SK-N-SH treated with all-trans-retinoic acid at 6 μM for 48 hours (cell line): Measurements from ENCODE around the gene HSD17B8.

ENCODE experiments used
- ATAC-seq: fragments of 200-7000 bp; cut with Tn5 transposase; 3 replicates; pipeline ENCODE4 v1.9.1; 2020; ENCODE audit warnings: mild to moderate bottlenecking, moderate library complexity
- ARNTL ChIP-seq: fragments of 450-650 bp; formaldehyde crosslinking; IDR thresholded peaks from 2 replicates; pipeline ENCODE4 v1.5.0; 2020; ENCODE audit warnings: low read depth, mild to moderate bottlenecking, moderate library complexity, borderline replicate concordance
- BACH2 ChIP-seq: fragments of 250-450 bp; sonication (Bioruptor Pico); IDR thresholded peaks from 2 replicates; pipeline ENCODE4 v1.9.0; 2021; ENCODE audit warnings: mild to moderate bottlenecking, borderline replicate concordance
- CREB5 ChIP-seq: fragments of 250-450 bp; sonication (Bioruptor Pico); IDR thresholded peaks from 2 replicates; pipeline ENCODE4 v1.5.1; 2020; ENCODE audit warnings: low read depth, mild to moderate bottlenecking, moderate library complexity
- CSDC2 ChIP-seq: fragments of 250-450 bp; sonication (Bioruptor Pico); IDR thresholded peaks from 2 replicates; pipeline ENCODE4 v1.5.0; 2020; ENCODE audit warnings: mild to moderate bottlenecking, moderate library complexity
- CSRNP3 ChIP-seq: fragments of 250-450 bp; sonication (Bioruptor Pico); IDR thresholded peaks from 2 replicates; pipeline ENCODE4 v1.5.1; 2021; ENCODE audit warnings: mild to moderate bottlenecking, moderate library complexity
- ESRRG ChIP-seq: fragments of 250-450 bp; sonication (Bioruptor Pico); IDR thresholded peaks from 2 replicates; pipeline ENCODE4 v1.6.1; 2021; ENCODE audit warnings: mild to moderate bottlenecking
- ISL1 ChIP-seq: fragments of 250-450 bp; sonication (Bioruptor Pico); IDR thresholded peaks from 2 replicates; pipeline ENCODE4 v2.1.2; 2022; ENCODE audit warnings: mild to moderate bottlenecking, moderate library complexity
- OSR1 ChIP-seq: fragments of 250-450 bp; sonication (Bioruptor Pico); IDR thresholded peaks from 2 replicates; pipeline ENCODE4 v1.8.0; 2022; ENCODE audit warnings: moderate library complexity, mild to moderate bottlenecking, inconsistent platforms
- PATZ1 ChIP-seq: fragments of 250-450 bp; sonication (Bioruptor Pico); IDR thresholded peaks from 2 replicates; pipeline ENCODE4 v1.8.0; 2020; ENCODE audit warnings: mild to moderate bottlenecking, moderate library complexity, borderline replicate concordance
- POU6F1 ChIP-seq: fragments of 250-450 bp; sonication (Bioruptor Pico); IDR thresholded peaks from 2 replicates; pipeline ENCODE4 v1.8.0; 2021; ENCODE audit warnings: low read depth, mild to moderate bottlenecking, moderate library complexity, borderline replicate concordance
- PPARA ChIP-seq: fragments of 250-450 bp; sonication (Bioruptor Pico); IDR thresholded peaks from 2 replicates; pipeline ENCODE4 v1.5.0; 2020; ENCODE audit warnings: mild to moderate bottlenecking, borderline replicate concordance
- RARB ChIP-seq: fragments of 250-450 bp; sonication (Bioruptor Pico); IDR thresholded peaks from 2 replicates; pipeline ENCODE4 v1.8.0; 2021; ENCODE audit warnings: mild to moderate bottlenecking, moderate library complexity
- TCF4 ChIP-seq: fragments of 250-450 bp; sonication (Bioruptor Pico); IDR thresholded peaks from 2 replicates; pipeline ENCODE4 v1.8.0; 2021; ENCODE audit warnings: mild to moderate bottlenecking, moderate library complexity, borderline replicate concordance
- TOX ChIP-seq: fragments of 250-450 bp; sonication (Bioruptor Pico); IDR thresholded peaks from 2 replicates; pipeline ENCODE4 v1.8.0; 2021; ENCODE audit warnings: mild to moderate bottlenecking, moderate library complexity, borderline replicate concordance
- ZC3H10 ChIP-seq: fragments of 250-450 bp; sonication (Bioruptor Pico); IDR thresholded peaks from 2 replicates; pipeline ENCODE4 v1.5.1; 2021; ENCODE audit warnings: mild to moderate bottlenecking, moderate library complexity
- ZFP3 ChIP-seq: fragments of 250-450 bp; sonication (Bioruptor Pico); IDR thresholded peaks from 2 replicates; pipeline ENCODE4 v1.5.0; 2020; ENCODE audit warnings: mild to moderate bottlenecking, moderate library complexity
- ZFP30 ChIP-seq: fragments of 450-650 bp; formaldehyde crosslinking; IDR thresholded peaks from 2 replicates; pipeline ENCODE4 v1.5.0; 2022; ENCODE audit warnings: mild to moderate bottlenecking, moderate library complexity
- ZNF565 ChIP-seq: fragments of 450-650 bp; formaldehyde crosslinking; conservative IDR thresholded peaks from 2 replicates; pipeline ENCODE4 v1.5.0; 2020; ENCODE audit warnings: low read depth, mild to moderate bottlenecking, moderate library complexity
- ZNF8 ChIP-seq: fragments of 450-650 bp; formaldehyde crosslinking; IDR thresholded peaks from 2 replicates; pipeline ENCODE4 v1.5.0; 2020; ENCODE audit warnings: mild to moderate bottlenecking, moderate library complexity

HSD17B8 gene

GRCh38 chr6:33168639-33169038, 35.8 kb upstream of the HSD17B8 start (continued):
- TF ChIP-seq PATZ1 (CRISPR knock-in tag) (no peak), CSRNP3 (CRISPR knock-in tag) (no peak), PPARA (CRISPR knock-in tag) (no peak), ZFP30 (CRISPR knock-in tag) (no peak), OSR1 (CRISPR knock-in tag) (no peak)

GRCh38 chr6:33169291-33170175, 34.9 kb upstream of the HSD17B8 start:
- TF ChIP-seq TOX (no peak), OSR1 (CRISPR knock-in tag) (no peak), CSDC2 (no peak), PATZ1 (CRISPR knock-in tag) (no peak), CREB5 (CRISPR knock-in tag) (no peak), TCF4 (CRISPR knock-in tag) (no peak), ZNF565 (no peak), ESRRG (CRISPR knock-in tag) (no peak), RARB (CRISPR knock-in tag) (no peak), POU6F1 (no peak), BACH2 (CRISPR knock-in tag) (no peak)
- ATAC-seq = no peak

GRCh38 chr6:33170176-33171015, 34.1 kb upstream of the HSD17B8 start:
- ATAC-seq = no peak
- TF ChIP-seq ZNF565 (no peak), ISL1 (CRISPR knock-in tag) (no peak), ZC3H10 (CRISPR knock-in tag) (no peak), RARB (CRISPR knock-in tag) (no peak), PPARA (CRISPR knock-in tag) (no peak), OSR1 (CRISPR knock-in tag) (no peak), ZFP3 (CRISPR knock-in tag) (no peak), BACH2 (CRISPR knock-in tag) (no peak), ZFP30 (CRISPR knock-in tag) (no peak), POU6F1 (no peak), PATZ1 (CRISPR knock-in tag) (no peak), CSDC2 (no peak), ARNTL (CRISPR knock-in tag) (no peak), ZNF8 (CRISPR knock-in tag) (no peak)
